ENCODE results near the gene PIP4K2C. TPM values are rescaled to one million over a fixed set of nuclear protein-coding genes. Genes with fewer than 3 reads are reported as not detected.

Gene PIP4K2C
- total and polyA plus RNA-seq, 2 of the 4 experiments (the other 2 are of a cell fraction): 12.5 to 23.1 TPM

DNA sequence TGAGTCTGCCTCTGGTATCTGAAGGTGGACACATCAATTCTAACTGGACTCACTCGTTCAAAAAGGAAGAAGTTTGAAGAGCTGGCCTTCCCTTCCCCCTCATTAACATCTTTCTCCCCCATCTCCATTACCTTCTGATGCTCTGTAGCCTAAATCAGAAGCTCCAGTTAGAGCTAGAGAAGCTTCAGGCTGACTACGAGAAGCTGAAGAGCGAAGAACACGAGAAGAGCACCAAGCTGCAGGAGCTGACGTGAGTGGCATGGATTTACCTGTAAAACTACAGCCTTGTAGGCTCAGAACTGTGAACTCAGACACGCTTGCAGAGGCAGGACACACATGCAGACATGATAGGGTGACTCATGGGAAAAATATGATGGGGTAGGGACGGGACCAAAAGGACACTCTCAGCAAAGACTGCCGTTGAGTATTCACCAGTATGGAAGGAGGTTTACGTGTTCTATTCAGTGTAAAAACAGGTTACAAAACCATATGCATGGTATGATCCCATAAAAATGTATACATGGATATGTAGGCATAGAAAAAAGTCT is 14.3 kb upstream of the PIP4K2C start:
- no peak overlapping the region for H3K18ac ChIP-seq (ENCODE audit: low read depth, low read length)
- in situ Hi-C loops (cut with MboI; ENCODE audit: low sequenced_read_pairs): no loop called here
- no peak overlapping the region for H3K4me3 ChIP-seq (ENCODE audit: insufficient read depth, low read depth, low read length)
- H3K79me1 ChIP-seq (ENCODE audit: low read depth in 1 of 2, low read length in 2 of 2): no peaks in the 10 kb centered on the region
- H3K9me3 ChIP-seq (ENCODE audit: control insufficient read depth, insufficient read depth, low read length): no peaks in the 10 kb centered on the region
- no peak overlapping the region for H4K8ac ChIP-seq (ENCODE audit: low read depth in 2 of 2, low read length in 2 of 2)
- BruUV-seq (replicated peaks): no TSS peak
- POLR2A ChIA-PET (ENCODE audit: unreplicated experiment): no interaction called here
- no peaks in the 10 kb centered on the region for H3K36me3 ChIP-seq (ENCODE audit: control insufficient read depth, insufficient read depth, low read length)
- no peak overlapping the region for H3K4me2 ChIP-seq (ENCODE audit: low read depth, low read length)
- H4K91ac ChIP-seq (ENCODE audit: insufficient read depth, low read depth, low read length): no peak overlapping the region
- no peak overlapping the region for H3K4ac ChIP-seq (ENCODE audit: low read depth, low read length)
- H3K14ac ChIP-seq (replicated peaks; ENCODE audit: low read depth, low read length): no peak overlapping the region
- no peak overlapping the region for H2AK5ac ChIP-seq (ENCODE audit: low read depth, low read length)
- H3K27me3 ChIP-seq (ENCODE audit: control insufficient read depth, insufficient read depth, low read length): peaks cover 20% of the 10 kb centered on the region
- H4K20me1 ChIP-seq (ENCODE audit: insufficient read depth, low read length): no peaks in the 10 kb centered on the region
- ATAC-seq (ENCODE audit: low read depth): no peak
- no peak overlapping the region for H3K9ac ChIP-seq (ENCODE audit: low read depth, low read length)
- DNase-seq: no peak
- TF ChIP-seq RAD21 (IDR thresholded peaks at IDR 0.05; ENCODE audit: low read length) (no peak), POLR2A (IDR thresholded peaks at IDR 0.05; ENCODE audit: low read depth, low read length) (no peak), NFE2L2 (IDR thresholded peaks at IDR 0.05; ENCODE audit: low read depth, low read length) (no peak), FOS (IDR thresholded peaks at IDR 0.05; ENCODE audit: low read depth, low read length) (no peak), SMC3 (IDR thresholded peaks at IDR 0.05; ENCODE audit: low read depth, low read length) (no peak), CHD1 (IDR thresholded peaks at IDR 0.05; ENCODE audit: low read depth, low read length) (no peak), RFX5 (IDR thresholded peaks at IDR 0.05; ENCODE audit: low read depth, low read length) (no peak), BHLHE40 (IDR thresholded peaks at IDR 0.05; ENCODE audit: low read depth, low read length) (no peak), RCOR1 (IDR thresholded peaks at IDR 0.05; ENCODE audit: insufficient replicate concordance, low read length) (no peak), MAFK (IDR thresholded peaks at IDR 0.05; ENCODE audit: low read depth, low read length) (no peak), MXI1 (IDR thresholded peaks at IDR 0.05; ENCODE audit: borderline replicate concordance, low read depth, low read length) (no peak), CTCF (conservative IDR thresholded peaks at IDR 0.05; ENCODE audit: low read depth, low read length) (no peak)
- TF ChIP-seq, protein P1, sequence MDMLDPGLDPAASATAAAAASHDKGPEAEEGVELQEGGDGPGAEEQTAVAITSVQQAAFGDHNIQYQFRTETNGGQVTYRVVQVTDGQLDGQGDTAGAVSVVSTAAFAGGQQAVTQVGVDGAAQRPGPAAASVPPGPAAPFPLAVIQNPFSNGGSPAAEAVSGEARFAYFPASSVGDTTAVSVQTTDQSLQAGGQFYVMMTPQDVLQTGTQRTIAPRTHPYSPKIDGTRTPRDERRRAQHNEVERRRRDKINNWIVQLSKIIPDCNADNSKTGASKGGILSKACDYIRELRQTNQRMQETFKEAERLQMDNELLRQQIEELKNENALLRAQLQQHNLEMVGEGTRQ (IDR thresholded peaks at IDR 0.05; ENCODE audit: low read depth, low read length): no peak
- H3K56ac ChIP-seq (ENCODE audit: extremely low read depth, insufficient read depth, low read length): no peak overlapping the region
- no peak overlapping the region for H4K5ac ChIP-seq (ENCODE audit: low read depth, low read length)
- intact Hi-C loops (cut with micrococcal nuclease): no loop called here
- dilution Hi-C loops (cut with HindIII; ENCODE audit: low sequenced_read_pairs, unreplicated experiment): no loop called here
- no peaks in the 10 kb centered on the region for H3K9me1 ChIP-seq (ENCODE audit: insufficient read depth, low read length)
- H2BK5ac ChIP-seq (ENCODE audit: low read depth, low read length, poor library complexity, severe bottlenecking): no peak overlapping the region
- no peak overlapping the region for H3K23ac ChIP-seq (ENCODE audit: low read depth, low read length)
- H2AFZ ChIP-seq (replicated peaks; ENCODE audit: low read length, poor library complexity): no peak overlapping the region
- H2BK20ac ChIP-seq (ENCODE audit: low read depth, low read length): no peak overlapping the region
- H2AK9ac ChIP-seq (replicated peaks; ENCODE audit: low read depth, low read length, poor library complexity): no peak overlapping the region
- CTCF ChIA-PET: interaction anchor here (0.6 kb wide), 1 partner anchor 146 kb away, joined by 3 read pairs; no protein-coding TSS in a partner anchor
- no peak overlapping the region for H2BK120ac ChIP-seq (ENCODE audit: low read depth, low read length)
- no peak overlapping the region for H2BK15ac ChIP-seq (ENCODE audit: low read depth, low read length)
- no peaks in the 10 kb centered on the region for H3K4me1 ChIP-seq (ENCODE audit: control insufficient read depth, insufficient read depth, low read length)
- H3K27ac ChIP-seq (ENCODE audit: insufficient read depth, low read length): no peak overlapping the region
- 100% methylated on average over 3 of the region's 9 CpGs; no CpG with 5 or more reads in 1 of the 2 experiments for WGBS, 2 experiments (ENCODE audit: extremely low coverage in 2 of 2, insufficient read length in 1 of 2)

All from IMR-90 (cell line).